GM12878 (cell line): ENCODE data around the gene C11orf97. TPM values are rescaled to one million over a fixed set of nuclear protein-coding genes. Genes with fewer than 3 reads are reported as not detected.

ENCODE experiments used
- ATAC-seq: fragments of 200-7000 bp; cut with Tn5 transposase; 3 replicates; pipeline ENCODE4 v1.9.1; 2020; ENCODE audit warnings: mild to moderate bottlenecking, moderate library complexity
- BruUV-seq: library from RNA; stranded (reverse); fragments of 400-500 nt; replicated peaks from 2 replicates; lab custom pipeline; 2021; lab: Mats Ljungman, UMichigan
- CTCF ChIA-PET: fragments of 300-600 bp; sonication (Branson Sonifier 250); formaldehyde crosslinking; extraction: SDS; loops from one replicate; lab custom pipeline; 2021; ENCODE audit warnings: inconsistent platforms; lab: Yijun Ruan, JAX
- POLR2A ChIA-PET: fragments of 350-600 bp; formaldehyde crosslinking; extraction: SDS; loops from one replicate; lab custom pipeline; 2021; ENCODE audit warnings: inconsistent platforms; lab: Charles Lee
- RAD21 ChIA-PET: fragments of 300-600 bp; sonication (Branson Sonifier 250); formaldehyde crosslinking; loops from one replicate; lab custom pipeline; 2023; ENCODE audit warnings: antibody characterized with exemption; ENCODE audit not compliant: unreplicated experiment; lab: Charles Lee
- SMC1A ChIA-PET: fragments of 300-600 bp; sonication (Branson Sonifier 250); formaldehyde crosslinking; loops from one replicate; lab custom pipeline; 2023; ENCODE audit not compliant: unreplicated experiment, uncharacterized antibody; lab: Charles Lee
- DNase-seq: peaks from one replicate; pipeline ENCODE4 v3.0.0-alpha.2; 2011; ENCODE audit warnings: low read depth, low spot score
- FAIRE-seq: peaks from 3 replicates; lab custom pipeline; 2011; peaks lifted over from hg19 to GRCh38; lab: Jason Lieb, UNC
- H2AFZ ChIP-seq: 2 replicates; pipeline ENCODE4 v1.6.0; 2011; ENCODE audit warnings: low read depth, low read length, control low read depth; ENCODE audit not compliant: control insufficient read depth
- H3K27ac ChIP-seq: 2 replicates; pipeline ENCODE4 v1.5.1; 2011; ENCODE audit warnings: control low read depth; ENCODE audit not compliant: control insufficient read depth, insufficient read depth
- H3K27me3 ChIP-seq, 2 experiments: replicated peaks in 1 of 2; 2 replicates each; pipeline versions ENCODE4 v1.6.0 to v1.6.1; 2011; ENCODE audit warnings: low read length in 1 of 2; ENCODE audit not compliant: control insufficient read depth in 2 of 2, insufficient read depth in 2 of 2
- H3K36me3 ChIP-seq, 2 experiments: 2 replicates each; pipeline ENCODE4 v1.5.1; 2011; ENCODE audit warnings: low read length in 1 of 2; ENCODE audit not compliant: control insufficient read depth in 2 of 2, insufficient read depth in 2 of 2
- H3K4me1 ChIP-seq: 2 replicates; pipeline ENCODE4 v1.6.1; 2011; ENCODE audit warnings: mild to moderate bottlenecking, low read length, moderate library complexity, mixed read lengths; ENCODE audit not compliant: control insufficient read depth, insufficient read depth
- H3K4me2 ChIP-seq: 2 replicates; pipeline ENCODE4 v1.6.0; 2011; ENCODE audit warnings: control low read depth; ENCODE audit not compliant: control insufficient read depth, insufficient read depth
- H3K4me3 ChIP-seq: fragments of 200-600 bp; sonication (generic); 2 replicates; pipeline ENCODE4 v1.5.1; 2016
- H3K79me2 ChIP-seq: 2 replicates; pipeline ENCODE4 v1.6.0; 2011; ENCODE audit warnings: low read length; ENCODE audit not compliant: control insufficient read depth, insufficient read depth
- H3K9ac ChIP-seq: 2 replicates; pipeline ENCODE4 v1.8.0; 2011; ENCODE audit warnings: low read length, control low read depth, mixed read lengths; ENCODE audit not compliant: control insufficient read depth, insufficient read depth
- H3K9me3 ChIP-seq: replicated peaks from 3 replicates; pipeline ENCODE4 v1.5.1; 2011; ENCODE audit warnings: mild to moderate bottlenecking, low read length; ENCODE audit not compliant: control insufficient read depth, insufficient read depth
- H4K20me1 ChIP-seq: 2 replicates; pipeline ENCODE4 v1.6.0; 2011; ENCODE audit not compliant: control insufficient read depth, insufficient read depth
- CUX1 ChIP-seq: IDR thresholded peaks from 2 replicates; pipeline ENCODE4 v1.6.1; 2012; ENCODE audit warnings: improper control_type of control experiment, low read depth, low read length; ENCODE audit not compliant: insufficient replicate concordance
- FOXK2 ChIP-seq: fragments of 450-650 bp; IDR thresholded peaks from 2 replicates; pipeline ENCODE4 v1.6.1; 2017; ENCODE audit warnings: mild to moderate bottlenecking, moderate library complexity
- SUPT20H ChIP-seq: IDR thresholded peaks from 2 replicates; pipeline ENCODE4 v1.6.1; 2011; ENCODE audit warnings: low read depth, mild to moderate bottlenecking, low read length, moderate library complexity, borderline replicate concordance; ENCODE audit not compliant: control insufficient read depth
- WGBS: methylation state at CpG from one replicate; pipeline ENCODE4 v1.1.6; 2016; ENCODE audit warnings: low lambda C conversion rate; ENCODE audit not compliant: insufficient replicate concordance, insufficient coverage; ENCODE audit errors: missing lambda C conversion rate; 5-methylcytosine and 5-hydroxymethylcytosine counted together
- in situ Hi-C: fragments of 300-500 bp; cut with MboI; formaldehyde crosslinking; loops from 9 replicates; pipeline ENCODE4 v1.14.3; 2018; ENCODE audit warnings: mixed read lengths
- intact Hi-C: fragments of 100-400 bp; cut with micrococcal nuclease; formaldehyde crosslinking; loops from one replicate; pipeline ENCODE4 v1.14.2; 2022; ENCODE audit not compliant: unreplicated experiment
- polyA plus RNA-seq, 11 experiments: library from polyadenylated mRNA; depleted of rRNA in 4 of 11; unstranded in 6 of 11; stranded (reverse) in 5 of 11; fragments of >200 nt; fragmentation: Nextera tagmentation in 4 of 11; fragmentation: Illumina TruSeq in 1 of 11; extraction: Ambion mirVana in 4 of 11; extraction: Trizol in 1 of 11; gene quantifications; 1 replicate in 1 of 11; 2 replicates in 10 of 11; pipeline versions ENCODE4 v1.2.1 to v1.2.3, GENCODE V29; 2011 to 2016; ENCODE audit warnings: inconsistent platforms in 2 of 11, missing spikeins in 2 of 11, low read depth in 1 of 11
- total RNA-seq, 4 experiments: library from RNA; depleted of rRNA in 3 of 4; stranded (reverse); fragments of >200 nt in 3 of 4; fragmentation: Illumina TruSeq in 1 of 4; extraction: Trizol in 1 of 4; gene quantifications; 2 replicates each; pipeline versions ENCODE4 v1.2.1 to v1.2.3, GENCODE V29; 2013 to 2021
- TF ChIP-seq, protein P1 (sequence below): IDR thresholded peaks from 2 replicates; pipeline ENCODE4 v1.6.1; 2011; ENCODE audit warnings: mild to moderate bottlenecking, low read depth, low read length, moderate library complexity; ENCODE audit not compliant: insufficient replicate concordance
- TF ChIP-seq, protein P2 (sequence below): fragments of 150-350 bp; IDR thresholded peaks from 2 replicates; pipeline ENCODE4 v1.6.1; 2016; ENCODE audit warnings: low read depth, low read length

Gene C11orf97
- total and polyA plus RNA-seq, 10 of the 15 experiments (the other 5 are each of a cell fraction or from before 2014, with no cell fraction given), result not detected

DNA sequence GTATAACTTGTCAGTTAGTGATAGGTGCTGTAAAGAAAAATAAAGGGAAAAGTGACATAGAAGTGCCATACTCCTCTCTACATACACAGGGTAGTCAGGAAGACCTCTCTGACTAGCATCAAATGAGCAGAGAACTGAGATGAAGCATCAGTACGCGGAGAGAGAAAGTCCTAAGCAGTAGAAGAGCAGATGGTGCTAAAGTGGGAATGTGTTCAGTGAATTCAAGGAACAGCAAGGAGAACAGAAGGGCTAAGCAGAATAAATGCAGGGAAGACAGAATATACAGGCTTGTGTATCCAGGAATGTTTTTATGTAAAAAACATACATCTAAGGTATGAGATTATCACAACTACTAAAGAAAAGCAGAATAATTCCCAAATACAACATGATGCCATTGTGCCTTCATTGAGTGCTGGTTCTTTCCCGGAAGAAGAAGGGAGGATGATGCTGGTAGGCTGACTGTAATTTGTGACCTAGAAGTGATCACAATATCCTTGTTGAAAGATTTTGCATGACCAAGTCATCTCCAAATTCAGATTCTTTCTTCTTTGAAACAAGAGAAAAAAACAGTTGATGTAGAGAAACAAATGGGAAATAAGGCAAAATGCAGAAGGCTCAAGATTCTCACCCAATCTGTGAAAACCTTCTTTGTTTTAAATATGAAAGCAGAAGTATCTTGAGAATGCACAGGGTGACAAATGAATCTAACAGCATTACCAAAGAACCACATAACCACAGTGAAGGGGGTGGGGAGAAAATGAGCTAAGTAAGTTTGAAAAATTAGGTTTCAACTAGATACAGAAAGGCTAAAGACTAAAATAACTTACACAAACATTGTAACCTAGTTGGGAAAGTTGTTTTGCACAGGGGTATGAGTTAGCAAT lies 39.1 kb upstream of the C11orf97 start:
- peak overlapping the region; percentile 48 for H3K4me2 ChIP-seq
- H3K9me3 ChIP-seq, result no peaks in the 10 kb centered on the region; the same call in 2 of the 3 replicates
- H4K20me1 ChIP-seq, result no peaks in the 10 kb centered on the region
- ATAC-seq (peak; percentile 82), DNase-seq (peak; percentile 88), FAIRE-seq (peak; percentile 94)
- H3K9ac ChIP-seq, result no peak overlapping the region
- peak overlapping the region; percentile 69 for H3K27ac ChIP-seq
- ChIA-PET SMC1A (interaction anchor here (0.5 to 1.9 kb wide), 12 partner anchors 9 to 109 kb away, joined by 3 to 12 read pairs (median 3); partner anchors contain the start of genes ANKRD49 and MRE11), POLR2A (interaction anchor here (0.5 to 1.0 kb wide), 3 partner anchors 19 to 762 kb away, joined by 3 to 6 read pairs (median 3); no protein-coding TSS in a partner anchor), CTCF (interaction anchor here (0.8 to 2.1 kb wide), 4 partner anchors 19 to 130 kb away, joined by 3 to 7 read pairs (median 4); no protein-coding TSS in a partner anchor), RAD21 (interaction anchor here (0.7 to 1.6 kb wide), 9 partner anchors 14 to 130 kb away, joined by 3 to 12 read pairs (median 4); no protein-coding TSS in a partner anchor)
- H3K4me1 ChIP-seq, result peaks cover 48% of the 10 kb centered on the region
- 67% methylated on average over 3 of the region's 3 CpGs for WGBS
- intact Hi-C loops (loop anchor here (1.0 to 10.0 kb wide), 3 partner anchors 20 to 938 kb away; partner anchors contain the start of genes ANKRD49 and MRE11), in situ Hi-C loops (no loop called here)
- peaks cover 0 to 3% of the 10 kb centered on the region in 2 experiments; a peak in 1 of 4 replicates for H3K36me3 ChIP-seq
- peak overlapping the region; percentile 11; the same call in 1 of the 2 replicates for H3K4me3 ChIP-seq
- H3K79me2 ChIP-seq, result no peaks in the 10 kb centered on the region; the same call in 1 of the 2 replicates
- no peaks in the 10 kb centered on the region for H3K27me3 ChIP-seq
- TSS peak; percentile 35 for BruUV-seq
- peak overlapping the region; percentile 24 for H2AFZ ChIP-seq
- TF ChIP-seq FOXK2 (no peak), CUX1 (peak; percentile 53), SUPT20H (no peak)
- TF ChIP-seq, protein P1, sequence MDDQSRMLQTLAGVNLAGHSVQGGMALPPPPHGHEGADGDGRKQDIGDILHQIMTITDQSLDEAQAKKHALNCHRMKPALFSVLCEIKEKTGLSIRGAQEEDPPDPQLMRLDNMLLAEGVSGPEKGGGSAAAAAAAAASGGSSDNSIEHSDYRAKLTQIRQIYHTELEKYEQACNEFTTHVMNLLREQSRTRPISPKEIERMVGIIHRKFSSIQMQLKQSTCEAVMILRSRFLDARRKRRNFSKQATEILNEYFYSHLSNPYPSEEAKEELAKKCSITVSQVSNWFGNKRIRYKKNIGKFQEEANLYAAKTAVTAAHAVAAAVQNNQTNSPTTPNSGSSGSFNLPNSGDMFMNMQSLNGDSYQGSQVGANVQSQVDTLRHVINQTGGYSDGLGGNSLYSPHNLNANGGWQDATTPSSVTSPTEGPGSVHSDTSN, result no peak
- TF ChIP-seq, protein P2, sequence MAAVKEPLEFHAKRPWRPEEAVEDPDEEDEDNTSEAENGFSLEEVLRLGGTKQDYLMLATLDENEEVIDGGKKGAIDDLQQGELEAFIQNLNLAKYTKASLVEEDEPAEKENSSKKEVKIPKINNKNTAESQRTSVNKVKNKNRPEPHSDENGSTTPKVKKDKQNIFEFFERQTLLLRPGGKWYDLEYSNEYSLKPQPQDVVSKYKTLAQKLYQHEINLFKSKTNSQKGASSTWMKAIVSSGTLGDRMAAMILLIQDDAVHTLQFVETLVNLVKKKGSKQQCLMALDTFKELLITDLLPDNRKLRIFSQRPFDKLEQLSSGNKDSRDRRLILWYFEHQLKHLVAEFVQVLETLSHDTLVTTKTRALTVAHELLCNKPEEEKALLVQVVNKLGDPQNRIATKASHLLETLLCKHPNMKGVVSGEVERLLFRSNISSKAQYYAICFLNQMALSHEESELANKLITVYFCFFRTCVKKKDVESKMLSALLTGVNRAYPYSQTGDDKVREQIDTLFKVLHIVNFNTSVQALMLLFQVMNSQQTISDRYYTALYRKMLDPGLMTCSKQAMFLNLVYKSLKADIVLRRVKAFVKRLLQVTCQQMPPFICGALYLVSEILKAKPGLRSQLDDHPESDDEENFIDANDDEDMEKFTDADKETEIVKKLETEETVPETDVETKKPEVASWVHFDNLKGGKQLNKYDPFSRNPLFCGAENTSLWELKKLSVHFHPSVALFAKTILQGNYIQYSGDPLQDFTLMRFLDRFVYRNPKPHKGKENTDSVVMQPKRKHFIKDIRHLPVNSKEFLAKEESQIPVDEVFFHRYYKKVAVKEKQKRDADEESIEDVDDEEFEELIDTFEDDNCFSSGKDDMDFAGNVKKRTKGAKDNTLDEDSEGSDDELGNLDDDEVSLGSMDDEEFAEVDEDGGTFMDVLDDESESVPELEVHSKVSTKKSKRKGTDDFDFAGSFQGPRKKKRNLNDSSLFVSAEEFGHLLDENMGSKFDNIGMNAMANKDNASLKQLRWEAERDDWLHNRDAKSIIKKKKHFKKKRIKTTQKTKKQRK, result no peak
